Coronary artery (tissue), 2 donors: ENCODE data around the gene PWWP2B.

Experiments
- DNase-seq: peaks from one replicate; pipeline ENCODE4 v3.0.0-alpha.2; 2017; ENCODE audit warnings: low spot score
- H3K27ac ChIP-seq, 2 donors: fragments of 200-600 bp; sonication (generic); one replicate each; pipeline ENCODE4 v1.5.1; 2016 to 2019
- H3K4me3 ChIP-seq: fragments of 200-600 bp; sonication (generic); 2 replicates; pipeline ENCODE4 v1.5.1; 2016; ENCODE audit warnings: mild to moderate bottlenecking, moderate library complexity
- CTCF ChIP-seq: fragments of 200-600 bp; sonication (generic); IDR thresholded peaks from one replicate; pipeline ENCODE4 v1.5.1; 2019; ENCODE audit warnings: antibody characterized with exemption

PWWP2B gene

GRCh38 chr10:132451506-132452215 lies 54.7 kb downstream of the PWWP2B start:
- Histone ChIP-seq H3K4me3 (no peak overlapping the region), H3K27ac (no peak overlapping the region)
- DNase-seq, result no peak
- no peak for TF ChIP-seq CTCF

- Histone ChIP-seq H3K27ac (peak overlapping the region in 1 of 2 donors; percentile 32), H3K4me3 (no peak overlapping the region)
- DNase-seq, result no peak
- TF ChIP-seq CTCF, result no peak
Measured at GRCh38 chr10:132452216-132452650, 55.2 kb downstream of the PWWP2B start.

GRCh38 chr10:132452651-132453469 lies 55.9 kb downstream of the PWWP2B start:
- TF ChIP-seq CTCF, result peak; percentile 99
- Histone ChIP-seq H3K27ac (peak overlapping the region in 1 of 2 donors; percentile 32), H3K4me3 (peak overlapping the region; percentile 57)
- no peak for DNase-seq

GRCh38 chr10:132453470-132453861 lies 56.5 kb downstream of the PWWP2B start:
- H3K4me3 ChIP-seq, result peak overlapping the region; percentile 57

GRCh38 chr10:132454296-132455198 lies 57.5 kb downstream of the PWWP2B start:
- no peak for DNase-seq
- TF ChIP-seq CTCF, result no peak
- Histone ChIP-seq H3K27ac (no peak overlapping the region), H3K4me3 (no peak overlapping the region)

More at GRCh38 chr10:132453470-132453861, 56.5 kb downstream of the PWWP2B start:
- no peak for TF ChIP-seq CTCF
- no peak overlapping the region for H3K27ac ChIP-seq
- DNase-seq, result no peak

GRCh38 chr10:132455441-132455971 lies 58.5 kb downstream of the PWWP2B start:
- no peak for DNase-seq
- no peak for TF ChIP-seq CTCF
- Histone ChIP-seq H3K27ac (no peak overlapping the region), H3K4me3 (no peak overlapping the region)
